ENCODE results near the gene ARHGAP10. TPM values are rescaled to one million over a fixed set of nuclear protein-coding genes. Genes with fewer than 3 reads are reported as not detected.

ARHGAP10 gene
- total and polyA plus RNA-seq, 9 donors = 26.9 to 41.6 (median 33.0) TPM

- WGBS (ENCODE audit: insufficient coverage) = no CpG with 5 or more reads among the region's 2 CpGs
- peak overlapping the region; percentile 45 for H3K27ac ChIP-seq (ENCODE audit: low read length)
- H3K4me1 ChIP-seq (ENCODE audit: control insufficient read depth, insufficient read depth, low read length) = peaks cover 34% of the 10 kb centered on the region
- no peak overlapping the region for H3K4me3 ChIP-seq (ENCODE audit: low read length)
- H3K9me3 ChIP-seq (replicated peaks; ENCODE audit: control insufficient read depth, low read depth, low read length) = no peaks in the 10 kb centered on the region
- no peak for DNase-seq
- peaks cover 7% of the 10 kb centered on the region for H3K36me3 ChIP-seq (ENCODE audit: control insufficient read depth, insufficient read depth, low read length)
- H3K27me3 ChIP-seq (ENCODE audit: control insufficient read depth, insufficient read depth, low read length) = no peaks in the 10 kb centered on the region
These were observed 89.7 kb downstream of the ARHGAP10 start for GRCh38 chr4:147821555-147821954.

DNA sequence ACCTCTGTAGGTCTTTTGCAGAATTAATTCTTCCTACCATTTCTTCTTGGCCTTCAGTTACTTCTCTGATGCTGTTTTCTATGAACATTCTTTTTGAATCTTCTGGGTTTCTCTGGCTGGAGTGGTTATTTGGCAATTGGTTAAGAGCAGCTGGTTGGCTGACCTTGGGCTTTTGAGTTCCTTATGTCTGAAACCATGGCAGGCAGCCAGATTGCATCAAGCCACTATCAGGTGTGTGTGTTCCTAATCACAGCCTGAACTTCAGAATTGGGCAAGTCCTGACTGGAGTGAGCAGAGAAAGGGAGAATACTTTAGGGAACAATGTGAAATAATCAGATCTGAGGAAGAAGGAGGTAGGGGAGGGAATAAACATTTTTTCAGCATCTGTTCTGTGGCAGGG is 90.2 kb downstream of the ARHGAP10 start:
- H3K27me3 ChIP-seq (ENCODE audit: control insufficient read depth, insufficient read depth, low read length) = no peaks in the 10 kb centered on the region
- H3K4me1 ChIP-seq (ENCODE audit: control insufficient read depth, insufficient read depth, low read length) = peaks cover 34% of the 10 kb centered on the region
- H3K27ac ChIP-seq (ENCODE audit: low read length) = peak overlapping the region; percentile 23
- no peaks in the 10 kb centered on the region for H3K9me3 ChIP-seq (replicated peaks; ENCODE audit: control insufficient read depth, low read depth, low read length)
- no peak overlapping the region for H3K4me3 ChIP-seq (ENCODE audit: low read length)
- peak; percentile 92 for DNase-seq
- H3K36me3 ChIP-seq (ENCODE audit: control insufficient read depth, insufficient read depth, low read length) = peaks cover 7% of the 10 kb centered on the region

DNA sequence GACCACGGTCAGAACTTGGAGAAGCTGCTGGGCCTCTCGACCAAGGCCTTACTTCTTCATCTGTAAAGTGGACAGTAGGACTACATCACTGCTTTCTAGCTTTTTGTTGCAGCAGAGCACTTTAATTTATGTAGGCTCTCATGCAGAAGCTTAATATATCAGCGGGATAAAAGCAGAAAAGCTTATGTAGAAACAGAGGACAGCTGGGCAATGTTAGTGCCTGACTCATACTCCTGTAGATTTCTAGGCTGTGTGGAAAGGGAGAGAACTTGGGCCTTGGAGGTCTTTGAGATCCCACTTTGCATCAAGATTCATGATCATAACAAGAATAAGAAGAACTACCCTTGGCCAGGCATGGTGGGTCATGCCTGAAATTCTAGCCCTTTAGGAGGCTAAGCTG is 91.2 kb downstream of the ARHGAP10 start:
- H3K27ac ChIP-seq (ENCODE audit: low read length) = no peak overlapping the region
- no peak overlapping the region for H3K4me3 ChIP-seq (ENCODE audit: low read length)
- H3K4me1 ChIP-seq (ENCODE audit: control insufficient read depth, insufficient read depth, low read length) = peaks cover 34% of the 10 kb centered on the region
- H3K27me3 ChIP-seq (ENCODE audit: control insufficient read depth, insufficient read depth, low read length) = no peaks in the 10 kb centered on the region
- H3K36me3 ChIP-seq (ENCODE audit: control insufficient read depth, insufficient read depth, low read length) = peaks cover 7% of the 10 kb centered on the region
- 100% methylated on average over 2 of the region's 3 CpGs for WGBS (ENCODE audit: insufficient coverage)
- no peak for DNase-seq
- H3K9me3 ChIP-seq (replicated peaks; ENCODE audit: control insufficient read depth, low read depth, low read length) = no peaks in the 10 kb centered on the region

- H3K27ac ChIP-seq (ENCODE audit: low read length) = no peak overlapping the region
- H3K27me3 ChIP-seq (ENCODE audit: control insufficient read depth, insufficient read depth, low read length) = no peaks in the 10 kb centered on the region
- peaks cover 44% of the 10 kb centered on the region for H3K4me1 ChIP-seq (ENCODE audit: control insufficient read depth, insufficient read depth, low read length)
- whole genome bisulfite sequencing (ENCODE audit: insufficient coverage) = 88% methylated on average over 4 of the region's 5 CpGs
- H3K9me3 ChIP-seq (replicated peaks; ENCODE audit: control insufficient read depth, low read depth, low read length) = no peaks in the 10 kb centered on the region
- peaks cover 7% of the 10 kb centered on the region for H3K36me3 ChIP-seq (ENCODE audit: control insufficient read depth, insufficient read depth, low read length)
- DNase-seq = no peak
- H3K4me3 ChIP-seq (ENCODE audit: low read length) = no peak overlapping the region
These were observed 92.4 kb downstream of the ARHGAP10 start for GRCh38 chr4:147824316-147824715.

GRCh38 chr4:147824884-147825283 is 93.0 kb downstream of the ARHGAP10 start:
- Histone ChIP-seq H3K4me1 (ENCODE audit: control insufficient read depth, insufficient read depth, low read length) (peaks cover 49% of the 10 kb centered on the region), H3K4me3 (ENCODE audit: low read length) (no peak overlapping the region), H3K9me3 (replicated peaks; ENCODE audit: control insufficient read depth, low read depth, low read length) (no peaks in the 10 kb centered on the region), H3K36me3 (ENCODE audit: control insufficient read depth, insufficient read depth, low read length) (peaks cover 7% of the 10 kb centered on the region), H3K27me3 (ENCODE audit: control insufficient read depth, insufficient read depth, low read length) (no peaks in the 10 kb centered on the region), H3K27ac (ENCODE audit: low read length) (no peak overlapping the region)
- DNase-seq = no peak
- 95% methylated on average over 2 of the region's 4 CpGs for WGBS (ENCODE audit: insufficient coverage)

GRCh38 chr4:147825451-147826287 is 93.8 kb downstream of the ARHGAP10 start:
- peak; percentile 67 for DNase-seq
- Histone ChIP-seq H3K27ac (ENCODE audit: low read length) (peak overlapping the region; percentile 16), H3K27me3 (ENCODE audit: control insufficient read depth, insufficient read depth, low read length) (no peaks in the 10 kb centered on the region), H3K4me3 (ENCODE audit: low read length) (no peak overlapping the region), H3K4me1 (ENCODE audit: control insufficient read depth, insufficient read depth, low read length) (peaks cover 57% of the 10 kb centered on the region), H3K36me3 (ENCODE audit: control insufficient read depth, insufficient read depth, low read length) (peaks cover 7% of the 10 kb centered on the region), H3K9me3 (replicated peaks; ENCODE audit: control insufficient read depth, low read depth, low read length) (no peaks in the 10 kb centered on the region)
- WGBS (ENCODE audit: insufficient coverage) = 96% methylated on average over 5 of the region's 8 CpGs

GRCh38 chr4:147826288-147826646 is 94.4 kb downstream of the ARHGAP10 start:
- H3K9me3 ChIP-seq (replicated peaks; ENCODE audit: control insufficient read depth, low read depth, low read length) = no peaks in the 10 kb centered on the region
- H3K4me1 ChIP-seq (ENCODE audit: control insufficient read depth, insufficient read depth, low read length) = peaks cover 55% of the 10 kb centered on the region
- DNase-seq = no peak
- H3K27ac ChIP-seq (ENCODE audit: low read length) = peak overlapping the region; percentile 16
- H3K27me3 ChIP-seq (ENCODE audit: control insufficient read depth, insufficient read depth, low read length) = no peaks in the 10 kb centered on the region
- WGBS (ENCODE audit: insufficient coverage) = 83% methylated on average over 5 of the region's 5 CpGs
- H3K4me3 ChIP-seq (ENCODE audit: low read length) = no peak overlapping the region
- H3K36me3 ChIP-seq (ENCODE audit: control insufficient read depth, insufficient read depth, low read length) = peaks cover 7% of the 10 kb centered on the region

DNA sequence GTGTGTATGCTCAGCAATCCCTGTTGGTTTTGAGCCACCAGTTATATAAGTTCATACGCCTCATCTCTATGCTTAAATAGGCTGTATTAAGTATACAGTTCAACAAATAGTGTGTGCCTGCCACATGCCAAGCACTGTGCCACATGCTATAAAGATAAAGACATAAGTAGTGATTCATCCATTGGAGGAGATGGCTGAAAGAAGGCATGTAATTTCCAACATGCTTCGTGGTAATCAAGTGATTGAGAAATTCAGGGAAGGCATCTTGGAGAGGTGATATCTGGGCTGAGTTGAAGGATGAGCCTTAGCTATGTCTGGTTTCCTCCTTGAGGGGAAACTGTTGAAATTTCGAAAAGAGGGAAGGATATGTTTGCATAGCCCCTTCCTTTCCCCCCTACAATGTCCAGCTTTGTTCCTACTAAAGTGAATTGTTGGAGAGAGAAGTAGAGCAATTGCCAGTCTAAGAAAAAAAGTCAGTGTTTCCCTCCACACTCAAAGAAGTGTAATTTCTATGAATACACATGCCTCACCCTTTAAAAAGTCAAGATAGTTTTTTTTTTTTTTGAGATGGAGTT is 96.5 kb downstream of the ARHGAP10 start:
- Histone ChIP-seq H3K36me3 (ENCODE audit: control insufficient read depth, insufficient read depth, low read length) (peaks cover 3% of the 10 kb centered on the region), H3K27me3 (ENCODE audit: control insufficient read depth, insufficient read depth, low read length) (no peaks in the 10 kb centered on the region), H3K4me3 (ENCODE audit: low read length) (no peak overlapping the region), H3K27ac (ENCODE audit: low read length) (no peak overlapping the region), H3K9me3 (replicated peaks; ENCODE audit: control insufficient read depth, low read depth, low read length) (no peaks in the 10 kb centered on the region), H3K4me1 (ENCODE audit: control insufficient read depth, insufficient read depth, low read length) (peaks cover 43% of the 10 kb centered on the region)
- WGBS (ENCODE audit: insufficient coverage) = 80% methylated on average over 1 of the region's 3 CpGs
- no peak for DNase-seq

DNA sequence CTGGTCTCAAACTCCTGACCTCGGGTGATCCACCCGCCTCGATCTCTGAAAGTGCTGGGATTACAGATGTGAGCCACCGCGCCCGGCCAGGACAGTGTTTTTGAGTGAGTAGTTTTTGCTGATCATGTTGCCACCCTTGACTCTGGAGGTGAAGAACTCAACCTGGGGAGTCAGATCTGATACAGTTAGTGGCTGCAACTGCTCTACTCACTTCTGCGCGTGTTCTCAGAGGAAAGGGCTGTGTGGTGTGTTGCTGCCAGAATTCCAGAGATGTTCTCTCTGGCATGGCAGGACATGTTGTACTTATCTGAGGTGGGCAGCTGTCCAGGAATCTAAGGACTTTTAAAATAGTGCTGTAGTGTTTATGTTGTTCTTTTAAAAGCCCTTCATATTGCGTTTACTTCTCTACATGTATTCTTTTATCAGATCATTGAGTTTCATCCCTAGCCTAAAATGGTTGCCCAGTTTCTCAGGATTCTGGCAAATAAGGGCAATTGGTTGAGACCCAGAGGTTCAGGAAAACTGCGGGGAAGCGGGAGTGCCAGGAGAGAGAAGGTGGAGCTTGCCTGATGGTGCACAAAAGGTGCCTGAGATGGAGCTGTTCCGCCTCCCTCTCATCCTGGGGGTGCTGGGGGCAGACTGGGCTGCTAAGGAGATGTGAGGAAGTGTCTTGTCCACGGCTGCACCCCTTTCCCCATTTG is 97.7 kb downstream of the ARHGAP10 start:
- WGBS (ENCODE audit: insufficient coverage) = 71% methylated on average over 9 of the region's 13 CpGs
- DNase-seq = peak; percentile 70
- H3K4me1 ChIP-seq (ENCODE audit: control insufficient read depth, insufficient read depth, low read length) = peaks cover 40% of the 10 kb centered on the region
- no peak overlapping the region for H3K4me3 ChIP-seq (ENCODE audit: low read length)
- H3K36me3 ChIP-seq (ENCODE audit: control insufficient read depth, insufficient read depth, low read length) = peaks cover 2% of the 10 kb centered on the region
- H3K9me3 ChIP-seq (replicated peaks; ENCODE audit: control insufficient read depth, low read depth, low read length) = no peaks in the 10 kb centered on the region
- no peaks in the 10 kb centered on the region for H3K27me3 ChIP-seq (ENCODE audit: control insufficient read depth, insufficient read depth, low read length)
- peak overlapping the region; percentile 86 for H3K27ac ChIP-seq (ENCODE audit: low read length)

DNA sequence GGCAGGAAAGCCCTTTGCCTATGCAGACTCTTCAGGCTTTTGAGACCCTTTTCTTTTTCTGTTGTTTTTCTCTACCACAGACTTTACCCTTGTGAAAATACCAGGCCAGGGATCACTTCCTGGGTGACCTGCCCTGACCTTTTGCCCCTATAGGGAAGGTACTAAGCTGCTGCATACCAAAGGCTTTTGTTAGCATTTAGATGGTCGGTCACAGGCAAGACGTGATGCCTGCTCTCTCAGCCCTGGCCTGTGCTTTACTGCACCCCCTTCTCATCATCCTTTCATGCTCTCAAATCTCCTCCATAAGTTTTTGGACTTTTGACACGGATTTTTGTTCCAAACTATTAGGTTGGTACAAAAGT is 98.2 kb downstream of the ARHGAP10 start:
- H3K4me3 ChIP-seq (ENCODE audit: low read length) = no peak overlapping the region
- H3K36me3 ChIP-seq (ENCODE audit: control insufficient read depth, insufficient read depth, low read length) = no peaks in the 10 kb centered on the region
- H3K9me3 ChIP-seq (replicated peaks; ENCODE audit: control insufficient read depth, low read depth, low read length) = no peaks in the 10 kb centered on the region
- peak overlapping the region; percentile 86 for H3K27ac ChIP-seq (ENCODE audit: low read length)
- H3K4me1 ChIP-seq (ENCODE audit: control insufficient read depth, insufficient read depth, low read length) = peaks cover 40% of the 10 kb centered on the region
- no peak for DNase-seq
- H3K27me3 ChIP-seq (ENCODE audit: control insufficient read depth, insufficient read depth, low read length) = no peaks in the 10 kb centered on the region
- no CpG with 5 or more reads among the region's 3 CpGs for WGBS (ENCODE audit: insufficient coverage)
